Measurements from ENCODE around the gene SPON1.
"Not testable (repeated sequence)": the region's sequence is repeated elsewhere in the genome, so short reads cannot be mapped to it uniquely, and the experiment has no call there.

Gene SPON1

DNA sequence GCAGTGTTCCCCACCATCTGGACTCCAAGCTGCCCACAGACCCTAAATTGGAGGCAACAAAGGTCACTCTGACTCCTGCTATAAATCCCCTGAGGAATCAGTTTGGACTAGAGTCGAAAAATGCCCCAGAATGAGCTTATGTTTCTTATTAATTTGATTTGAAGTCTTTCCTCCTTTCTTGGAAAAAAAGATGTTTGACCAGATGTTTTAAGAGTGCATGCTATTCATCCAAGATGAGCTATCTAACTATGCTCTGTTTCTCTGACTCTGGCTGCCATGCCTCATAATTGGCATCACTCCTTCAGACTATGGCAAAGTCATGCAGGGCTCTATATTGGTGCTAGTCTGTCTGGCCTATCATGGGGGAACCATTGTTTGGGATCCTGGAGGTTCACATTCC lies 174.0 kb downstream of the SPON1 start:
- no peak for DNase-seq

DNA sequence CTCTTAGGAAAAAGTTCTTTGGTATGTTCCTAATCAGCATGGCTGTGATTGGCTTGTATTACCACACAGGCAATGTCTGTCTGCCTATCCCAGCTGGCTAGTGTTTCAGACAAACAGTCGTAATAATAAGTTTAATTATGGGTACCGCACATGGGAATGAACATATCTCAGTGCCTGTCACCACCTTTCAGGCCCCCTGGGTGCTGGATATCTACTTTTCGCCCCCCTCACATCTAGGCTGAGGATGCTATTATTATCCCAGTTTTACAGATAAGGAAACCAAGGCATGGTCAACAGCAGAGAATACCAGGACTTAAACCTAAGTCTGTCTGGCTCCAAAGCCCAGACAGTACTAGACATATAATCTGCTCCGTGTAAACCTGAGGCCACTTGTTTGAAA lies 174.8 kb downstream of the SPON1 start:
- DNase-seq: no peak

DNA sequence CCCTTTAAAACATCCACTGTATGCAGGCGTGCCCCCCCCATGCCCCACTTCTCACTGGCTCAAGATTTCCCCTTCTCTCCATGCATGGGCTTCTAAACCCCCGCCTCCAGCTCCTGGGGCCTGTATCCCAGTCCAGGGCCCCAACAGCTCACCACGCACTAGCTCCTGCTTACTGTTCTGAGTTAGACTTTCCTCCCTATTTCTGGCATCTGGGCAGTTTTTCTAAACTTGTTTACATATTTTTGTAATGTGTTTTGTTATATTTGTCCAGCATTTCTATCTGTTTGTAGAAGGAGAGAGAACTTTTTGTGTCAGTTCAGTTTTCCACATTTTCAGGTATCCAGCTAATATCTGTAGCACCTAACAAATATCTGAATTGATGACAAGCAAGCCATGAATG lies 178.5 kb downstream of the SPON1 start:
- DNase-seq: no peak

DNA sequence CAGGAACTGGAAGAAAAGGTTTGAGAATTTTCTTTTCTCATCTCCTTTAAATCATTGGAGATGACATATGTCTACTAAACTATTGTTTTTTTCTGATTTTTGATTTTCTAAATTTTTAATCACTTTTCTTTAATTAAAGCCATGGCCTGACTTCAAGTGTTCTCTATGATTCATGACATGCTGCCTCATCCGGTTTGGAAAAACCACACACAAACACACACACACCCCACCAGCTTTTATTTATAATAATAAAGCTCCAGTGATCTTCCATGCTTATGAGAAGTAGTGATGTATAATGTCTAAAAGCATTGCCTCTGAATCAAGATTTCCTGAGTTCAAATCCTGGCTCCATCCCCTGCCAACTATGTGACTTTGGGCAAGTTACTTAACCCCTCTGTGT lies 179.2 kb downstream of the SPON1 start:
- no peak for DNase-seq

- DNase-seq: no peak
Observed at GRCh38 chr11:14144934-14145333, 182.4 kb downstream of the SPON1 start.

- DNase-seq: no peak
Observed at GRCh38 chr11:14148653-14149273, 186.2 kb downstream of the SPON1 start.

GRCh38 chr11:14149683-14150082 lies 187.2 kb downstream of the SPON1 start:
- DNase-seq: no peak

GRCh38 chr11:14150878-14151277 lies 188.4 kb downstream of the SPON1 start:
- DNase-seq: no peak

GRCh38 chr11:14154103-14154502 lies 191.6 kb downstream of the SPON1 start:
- DNase-seq: not testable (repeated sequence)

DNA sequence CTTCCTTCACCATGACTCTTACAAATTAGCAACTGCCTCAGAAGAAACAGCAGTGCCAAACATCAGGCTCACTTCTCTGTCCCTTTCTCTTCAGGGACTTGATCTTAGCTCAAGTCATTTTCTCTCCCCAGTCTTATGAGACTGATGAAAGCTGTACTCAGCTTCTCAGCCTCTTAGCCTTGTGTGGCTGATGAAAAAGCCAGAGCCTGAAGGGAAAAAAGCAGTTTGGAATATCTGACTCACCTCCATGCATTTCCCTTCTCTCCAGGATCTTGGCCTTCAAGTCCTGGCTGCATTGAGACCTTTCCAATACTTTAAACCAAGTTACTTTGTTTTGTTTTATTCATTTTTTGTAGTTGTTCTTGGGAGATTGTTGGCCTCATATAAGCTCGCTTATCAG lies 195.9 kb downstream of the SPON1 start:
- no peak for DNase-seq

DNA sequence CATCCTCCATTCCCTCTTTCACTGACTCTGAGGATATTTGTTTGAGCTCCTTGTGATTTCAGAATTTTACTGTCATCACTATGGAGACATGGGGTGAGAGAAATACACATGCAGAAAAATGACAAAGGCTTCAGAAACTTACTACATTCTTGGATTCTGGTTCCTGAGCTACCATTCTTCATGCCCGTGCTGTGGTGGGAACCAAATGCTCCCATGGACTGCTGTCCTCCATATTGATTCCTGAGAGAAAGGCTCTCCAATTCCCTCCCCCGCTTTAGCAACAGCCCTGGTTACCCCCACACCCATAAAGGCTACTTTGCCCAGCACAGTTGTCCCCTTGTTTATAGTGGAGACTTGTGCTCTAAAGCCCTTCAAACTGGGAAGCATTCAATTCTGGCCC lies 201.1 kb downstream of the SPON1 start:
- no peak for DNase-seq

GRCh38 chr11:14173679-14174078 lies 211.2 kb downstream of the SPON1 start:
- DNase-seq: not testable (repeated sequence)

DNA sequence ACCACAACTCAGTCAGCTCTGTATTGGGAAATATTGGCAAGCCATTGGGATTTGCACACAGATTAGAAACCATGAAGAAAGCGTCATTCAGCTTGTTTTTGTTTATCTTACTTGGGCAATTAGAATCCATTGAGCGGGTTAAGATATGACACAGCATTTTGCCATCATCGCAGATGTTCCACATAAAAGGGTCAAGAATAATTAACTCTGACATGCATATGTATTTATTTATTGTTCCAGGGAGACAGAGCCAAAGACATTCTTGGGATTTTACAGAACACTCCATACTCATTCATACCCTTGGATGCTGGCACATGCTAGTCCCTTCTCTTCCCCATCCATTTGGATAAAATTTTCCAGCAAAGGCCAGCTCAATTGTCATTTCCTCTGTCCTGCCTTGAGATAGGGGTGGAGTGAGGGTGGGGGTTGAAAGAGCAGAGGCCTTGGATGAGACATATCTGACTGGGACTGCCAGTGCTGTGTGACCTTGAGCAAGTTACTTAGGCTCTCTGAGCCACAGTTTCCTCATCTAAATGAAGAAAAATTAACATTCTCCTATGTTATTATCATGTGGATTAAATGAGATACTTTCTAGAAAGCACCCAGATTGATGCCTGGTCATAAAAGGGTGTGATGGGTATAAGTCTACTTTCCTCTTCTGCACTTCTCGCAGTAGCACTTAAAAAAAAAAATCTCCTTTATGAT lies 216.7 kb downstream of the SPON1 start:
- DNase-seq: no peak

DNA sequence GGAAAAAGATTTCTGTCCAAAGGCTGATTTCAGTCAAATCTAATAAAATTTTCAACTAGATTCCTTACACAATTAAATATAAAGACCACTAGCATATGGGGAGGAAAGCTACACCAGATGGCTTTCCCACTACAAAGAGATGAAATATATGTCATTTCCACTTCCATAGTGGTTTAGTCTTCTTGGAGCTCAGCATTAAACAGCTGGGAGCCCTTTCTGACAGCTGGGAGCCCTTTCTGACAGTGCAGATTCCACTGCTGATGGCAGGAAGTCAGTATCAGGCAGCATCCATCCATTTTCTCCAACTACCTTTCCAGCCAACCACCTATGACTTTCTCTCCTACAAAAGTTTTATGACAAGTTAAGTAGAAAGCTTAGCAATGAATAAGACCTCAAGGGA lies 218.6 kb downstream of the SPON1 start:
- no peak for DNase-seq

DNA sequence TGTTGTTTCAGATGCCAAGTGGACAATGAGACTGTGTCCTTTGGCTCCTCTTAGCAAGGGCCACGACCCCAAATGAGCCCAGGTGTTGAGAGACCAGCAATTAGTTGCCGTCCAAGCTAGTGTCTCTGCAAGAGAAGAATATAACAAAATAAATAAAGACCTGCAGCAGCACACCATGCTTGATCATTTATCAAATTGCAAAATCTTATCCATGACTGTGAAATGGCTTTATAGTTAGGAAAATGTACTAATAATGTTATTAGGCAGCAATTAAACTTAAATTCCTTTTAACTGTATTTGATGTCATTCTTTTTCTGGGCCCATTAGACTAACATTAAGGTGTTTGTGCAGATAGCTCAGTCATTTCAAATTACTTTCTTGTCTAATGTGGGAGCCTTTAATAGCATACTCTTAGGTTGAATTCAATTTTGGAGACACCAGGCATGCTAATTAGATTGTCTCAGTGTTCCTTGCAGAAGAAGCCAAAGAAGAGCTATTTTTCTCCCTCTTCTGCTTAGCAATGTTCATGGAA lies 220.4 kb downstream of the SPON1 start:
- DNase-seq: no peak

DNA sequence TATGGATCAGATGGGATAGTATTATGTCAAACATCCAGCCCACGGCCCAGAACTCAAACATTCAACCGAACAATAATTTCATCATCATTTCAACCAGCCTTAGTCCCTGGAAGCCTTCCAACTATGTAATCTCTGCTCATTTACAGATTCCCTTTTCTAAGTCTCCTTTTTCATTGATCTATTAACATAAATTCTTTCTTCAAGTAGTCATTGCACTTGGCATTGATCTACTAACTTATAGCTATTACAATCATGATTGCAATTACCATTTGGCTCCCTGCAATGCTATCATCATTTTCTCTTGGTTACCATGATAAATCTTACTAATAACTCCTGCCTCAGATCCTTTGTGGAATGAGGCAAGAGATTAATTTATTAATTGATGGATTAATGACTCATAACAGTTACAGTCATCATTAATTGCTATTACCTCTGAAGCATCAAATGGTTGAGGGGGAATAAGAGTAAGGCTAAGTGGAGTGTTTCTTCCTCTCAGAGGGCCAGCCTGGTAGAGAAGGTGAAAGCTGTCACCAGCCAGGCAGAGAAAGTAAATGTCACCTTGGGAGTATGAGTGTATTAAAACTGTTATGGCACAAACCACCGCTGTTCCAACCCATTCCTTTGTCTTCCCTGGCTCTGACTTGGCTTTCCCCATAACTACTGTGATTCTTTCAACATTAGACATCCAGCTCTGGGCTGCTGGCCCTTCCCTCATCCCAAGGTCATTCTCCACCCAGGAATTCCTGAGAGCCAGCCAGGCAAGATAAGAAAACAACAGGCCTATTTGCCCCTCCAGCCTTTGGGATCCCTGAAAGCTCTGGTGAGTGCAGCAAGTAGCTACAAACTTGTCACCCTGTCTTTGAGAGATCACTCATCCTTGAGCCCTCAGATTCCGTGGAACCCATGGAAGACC lies 221.8 kb downstream of the SPON1 start:
- no peak for DNase-seq

DNA sequence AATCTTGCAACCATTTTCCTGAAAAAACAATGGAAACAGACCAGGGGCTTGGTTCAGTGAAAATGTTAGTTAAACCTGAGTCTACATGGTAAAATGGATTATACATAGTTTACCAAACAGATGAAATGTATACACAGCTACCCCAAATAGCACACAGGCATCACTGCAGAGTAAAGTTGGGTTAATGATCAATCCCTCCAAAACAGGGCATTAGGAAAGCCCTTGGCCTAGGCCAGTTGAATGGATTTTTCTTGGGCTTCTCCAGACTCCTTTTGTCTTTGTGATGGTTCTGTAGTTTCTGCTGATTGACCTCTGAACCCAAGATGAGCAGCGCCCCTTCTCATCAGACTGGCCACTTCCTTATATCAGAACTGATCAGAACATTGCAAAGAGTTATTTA lies 222.9 kb downstream of the SPON1 start:
- no peak for DNase-seq

DNA sequence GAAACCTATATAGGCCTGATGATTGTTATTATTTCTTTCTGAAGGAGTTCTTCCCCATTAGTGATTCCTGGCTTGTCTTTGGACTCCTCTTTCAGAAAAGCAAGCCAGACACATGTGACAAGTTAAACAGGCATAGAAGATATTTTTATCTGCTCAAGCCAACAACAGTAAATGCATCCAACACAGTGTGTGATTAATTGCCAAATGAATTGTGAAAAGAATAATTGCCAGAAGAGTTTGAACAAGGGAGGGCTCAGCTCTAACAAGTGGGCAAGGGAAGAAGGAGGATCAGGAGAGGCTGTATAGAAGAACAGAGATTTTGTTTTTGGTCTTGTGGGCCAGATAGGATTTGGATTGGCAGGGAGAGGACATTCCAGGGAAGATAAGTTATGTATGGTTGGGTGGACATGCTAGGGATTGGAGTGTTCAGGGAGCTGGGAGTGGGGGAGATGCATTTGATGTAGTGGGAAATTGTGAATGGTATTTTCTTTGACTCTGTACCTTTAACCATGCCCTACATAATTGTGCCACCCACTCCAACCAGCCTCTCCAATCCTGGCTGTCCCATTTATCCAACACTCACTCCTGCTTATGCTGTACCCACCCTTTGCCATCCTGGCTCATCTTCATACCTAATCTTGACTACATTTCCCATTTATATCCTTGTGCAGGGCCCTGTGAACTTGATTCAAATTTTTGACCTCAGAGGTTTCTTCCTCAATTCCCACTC lies 223.7 kb downstream of the SPON1 start:
- DNase-seq: no peak

- no peak for DNase-seq
Observed at GRCh38 chr11:14189874-14190273, 227.4 kb downstream of the SPON1 start.

- no peak for DNase-seq
Observed at GRCh38 chr11:14190992-14191778, 228.7 kb downstream of the SPON1 start.

GRCh38 chr11:14193644-14194043 lies 231.1 kb downstream of the SPON1 start:
- no peak for DNase-seq

All from CD4-positive, alpha-beta T cell treated with Interleukin-15 for 1 hour (primary cell).